Neural progenitor cell (in vitro differentiated cells): ENCODE results near the gene RER1. TPM values are rescaled to one million over a fixed set of nuclear protein-coding genes. Genes with fewer than 3 reads are reported as not detected.
A peak's percentile ranks its signal among the peaks of the same experiment; 100 is the strongest.

Experiments used
- DNase-seq: peaks from one replicate; pipeline ENCODE4 v3.0.0-alpha.2; 2016; ENCODE audit warnings: low spot score
- H2AFZ ChIP-seq: fragments of 200-600 bp; sonication (generic); replicated peaks from 2 replicates; pipeline ENCODE4 v1.6.1; 2016; ENCODE audit warnings: antibody characterized with exemption
- H3F3A ChIP-seq: fragments of 200-600 bp; sonication (generic); 2 replicates; pipeline ENCODE4 v1.6.1; 2016; ENCODE audit warnings: antibody characterized with exemption, low read depth
- H3K27ac ChIP-seq: fragments of 200-600 bp; sonication (generic); 2 replicates; pipeline ENCODE4 v1.5.1; 2016; ENCODE audit warnings: mild to moderate bottlenecking
- H3K27me3 ChIP-seq: fragments of 200-600 bp; sonication (generic); 2 replicates; pipeline ENCODE4 v1.6.1; 2016; ENCODE audit warnings: mild to moderate bottlenecking, moderate library complexity
- H3K36me3 ChIP-seq: fragments of 200-600 bp; sonication (generic); 2 replicates; pipeline ENCODE4 v1.5.1; 2016
- H3K4me1 ChIP-seq: fragments of 200-600 bp; sonication (generic); 2 replicates; pipeline ENCODE4 v1.6.1; 2016; ENCODE audit warnings: mixed run types
- H3K4me2 ChIP-seq: fragments of 200-600 bp; sonication (generic); 2 replicates; pipeline ENCODE4 v1.6.1; 2016
- H3K4me3 ChIP-seq: fragments of 200-600 bp; sonication (generic); 2 replicates; pipeline ENCODE4 v1.5.1; 2016
- H3K79me2 ChIP-seq: fragments of 200-600 bp; sonication (generic); 2 replicates; pipeline ENCODE4 v1.6.1; 2016; ENCODE audit warnings: low read depth
- H3K9ac ChIP-seq: fragments of 200-600 bp; sonication (generic); 2 replicates; pipeline ENCODE4 v1.6.1; 2016
- H3K9me3 ChIP-seq: fragments of 200-600 bp; sonication (generic); 2 replicates; pipeline ENCODE4 v1.5.1; 2016; ENCODE audit warnings: low read depth
- H4K20me1 ChIP-seq: fragments of 200-600 bp; sonication (generic); 2 replicates; pipeline ENCODE4 v1.6.1; 2016; ENCODE audit warnings: low read depth
- H3K27ac Mint-ChIP-seq: 3 replicates; pipeline ENCODE4 v1.8.0; 2021; ENCODE audit warnings: mixed read lengths
- H3K27me3 Mint-ChIP-seq: 2 replicates; pipeline ENCODE4 v1.8.0; 2022; ENCODE audit warnings: low read depth, mild to moderate bottlenecking, inconsistent platforms, moderate library complexity, mixed read lengths; ENCODE audit not compliant: insufficient read depth
- H3K36me3 Mint-ChIP-seq: 3 replicates; pipeline ENCODE4 v1.8.0; 2021; ENCODE audit warnings: mixed read lengths
- H3K4me1 Mint-ChIP-seq: 3 replicates; pipeline ENCODE4 v1.8.0; 2021; ENCODE audit warnings: mixed read lengths
- H3K4me3 Mint-ChIP-seq: 3 replicates; pipeline ENCODE4 v1.8.0; 2021; ENCODE audit warnings: mild to moderate bottlenecking, moderate library complexity, mixed read lengths
- H3K9me3 Mint-ChIP-seq: 3 replicates; pipeline ENCODE4 v1.8.0; 2020; ENCODE audit warnings: mixed read lengths
- CTCF ChIP-seq: fragments of 200-600 bp; sonication (generic); IDR thresholded peaks from 2 replicates; pipeline ENCODE4 v1.5.1; 2017; ENCODE audit warnings: antibody characterized with exemption, mild to moderate bottlenecking
- EZH2 ChIP-seq: fragments of 200-600 bp; sonication (generic); IDR thresholded peaks from 2 replicates; pipeline ENCODE4 v1.6.1; 2017; ENCODE audit warnings: antibody characterized with exemption, mild to moderate bottlenecking, moderate library complexity
- EZH2phosphoT487 ChIP-seq: fragments of 200-600 bp; sonication (generic); IDR thresholded peaks from 2 replicates; pipeline ENCODE4 v1.6.1; 2017; ENCODE audit warnings: antibody characterized with exemption
- total RNA-seq: library from RNA; depleted of rRNA; stranded (reverse); fragments of >200 nt; gene quantifications from 2 replicates; pipeline ENCODE4 v1.2.3, GENCODE V29; 2015; ENCODE audit warnings: low replicate concordance

Gene RER1
- total RNA-seq, 1 donor from 2014 or later = 39.1 TPM

GRCh38 chr1:2344121-2344681 is 47.4 kb upstream of the RER1 start:
- Histone ChIP-seq H3K36me3 (no peaks in the 10 kb centered on the region), H4K20me1 (no peaks in the 10 kb centered on the region), H3F3A (peaks cover 5% of the 10 kb centered on the region), H3K9ac (no peak overlapping the region), H3K4me3 (no peak overlapping the region), H3K9me3 (no peaks in the 10 kb centered on the region), H3K4me2 (no peak overlapping the region), H2AFZ (no peak overlapping the region), H3K79me2 (no peaks in the 10 kb centered on the region), H3K27ac (no peak overlapping the region), H3K27me3 (no peaks in the 10 kb centered on the region), H3K4me1 (peaks cover 13% of the 10 kb centered on the region)
- no peaks in the 10 kb centered on the region for H3K36me3 Mint-ChIP-seq
- no peaks in the 10 kb centered on the region for H3K9me3 Mint-ChIP-seq
- no peak overlapping the region for H3K4me3 Mint-ChIP-seq
- TF ChIP-seq EZH2phosphoT487 (no peak), EZH2 (no peak), CTCF (no peak)
- H3K27me3 Mint-ChIP-seq = peaks cover 6% of the 10 kb centered on the region
- no peak overlapping the region for H3K27ac Mint-ChIP-seq
- peaks cover 15% of the 10 kb centered on the region for H3K4me1 Mint-ChIP-seq
- DNase-seq = no peak

GRCh38 chr1:2344744-2345296 is 46.8 kb upstream of the RER1 start:
- no peak overlapping the region for H3K27ac ChIP-seq
- no peak overlapping the region for H2AFZ ChIP-seq
- H3K36me3 ChIP-seq = no peaks in the 10 kb centered on the region
- no peaks in the 10 kb centered on the region for H3K27me3 ChIP-seq
- H4K20me1 ChIP-seq = no peaks in the 10 kb centered on the region
- Mint-ChIP-seq H3K36me3 (no peaks in the 10 kb centered on the region), H3K9me3 (no peaks in the 10 kb centered on the region), H3K27me3 (peaks cover 6% of the 10 kb centered on the region), H3K27ac (no peak overlapping the region), H3K4me1 (peaks cover 21% of the 10 kb centered on the region), H3K4me3 (no peak overlapping the region)
- H3K79me2 ChIP-seq = no peaks in the 10 kb centered on the region
- TF ChIP-seq EZH2 (no peak), EZH2phosphoT487 (no peak), CTCF (no peak)
- no peak overlapping the region for H3K4me2 ChIP-seq
- peaks cover 11% of the 10 kb centered on the region for H3F3A ChIP-seq
- no peaks in the 10 kb centered on the region for H3K9me3 ChIP-seq
- H3K4me1 ChIP-seq = peaks cover 20% of the 10 kb centered on the region
- DNase-seq = no peak
- no peak overlapping the region for H3K9ac ChIP-seq
- H3K4me3 ChIP-seq = no peak overlapping the region

- Mint-ChIP-seq H3K27ac (peak overlapping the region; percentile 29), H3K9me3 (no peaks in the 10 kb centered on the region), H3K36me3 (no peaks in the 10 kb centered on the region), H3K4me1 (peaks cover 26% of the 10 kb centered on the region), H3K27me3 (peaks cover 6% of the 10 kb centered on the region), H3K4me3 (no peak overlapping the region)
- H3K36me3 ChIP-seq = no peaks in the 10 kb centered on the region
- peaks cover 14% of the 10 kb centered on the region for H3F3A ChIP-seq
- H3K79me2 ChIP-seq = no peaks in the 10 kb centered on the region
- TF ChIP-seq EZH2phosphoT487 (no peak), EZH2 (no peak), CTCF (no peak)
- H3K4me1 ChIP-seq = peaks cover 26% of the 10 kb centered on the region
- H3K9me3 ChIP-seq = no peaks in the 10 kb centered on the region
- H3K9ac ChIP-seq = no peak overlapping the region
- H3K4me3 ChIP-seq = no peak overlapping the region
- no peaks in the 10 kb centered on the region for H3K27me3 ChIP-seq
- no peaks in the 10 kb centered on the region for H4K20me1 ChIP-seq
- H3K27ac ChIP-seq = no peak overlapping the region
- no peak overlapping the region for H3K4me2 ChIP-seq
- H2AFZ ChIP-seq = no peak overlapping the region
- DNase-seq = no peak
Measured at GRCh38 chr1:2345297-2346075, 46.2 kb upstream of the RER1 start.
